HepG2 (cell line): ENCODE measurements around the gene ZPR1. TPM values are rescaled to one million over a fixed set of nuclear protein-coding genes. Genes with fewer than 3 reads are reported as not detected.

Experiments
- ARNT2 ChIP-seq: sonication (generic); formaldehyde crosslinking; IDR thresholded peaks from 2 replicates; pipeline ENCODE4 v1.8.0; 2022; ENCODE audit warnings: mild to moderate bottlenecking, low read depth, missing genetic modification reagents, moderate library complexity
- CCDC6 ChIP-seq: sonication (generic); formaldehyde crosslinking; IDR thresholded peaks from 2 replicates; pipeline ENCODE4 v1.8.1; 2022; ENCODE audit warnings: mild to moderate bottlenecking, missing genetic modification reagents, moderate library complexity
- DBP ChIP-seq: sonication (generic); formaldehyde crosslinking; IDR thresholded peaks from 2 replicates; pipeline ENCODE4 v1.4.0; 2020; ENCODE audit warnings: missing genetic modification reagents; ENCODE audit errors: not compliant biosample characterization
- HES4 ChIP-seq: sonication (generic); formaldehyde crosslinking; IDR thresholded peaks from 2 replicates; pipeline ENCODE4 v1.9.0; 2021; ENCODE audit warnings: mild to moderate bottlenecking, missing genetic modification reagents, borderline replicate concordance
- HNF4A ChIP-seq: sonication (generic); formaldehyde crosslinking; IDR thresholded peaks from 2 replicates; pipeline ENCODE4 v1.4.0; 2020; ENCODE audit warnings: missing genetic modification reagents
- MTF1 ChIP-seq: sonication (generic); formaldehyde crosslinking; IDR thresholded peaks from 2 replicates; pipeline ENCODE4 v1.5.0; 2020; ENCODE audit warnings: missing genetic modification reagents
- REST ChIP-seq, 2 experiments: IDR thresholded peaks; 2 replicates each; pipeline ENCODE4 v1.6.1; 2011 to 2012; ENCODE audit warnings: low read length in 2 of 2, borderline replicate concordance in 1 of 2, low read depth in 1 of 2, mild to moderate bottlenecking in 1 of 2, moderate library complexity in 1 of 2
- SALL2 ChIP-seq: sonication (generic); formaldehyde crosslinking; IDR thresholded peaks from 2 replicates; pipeline ENCODE4 v1.8.1; 2023; ENCODE audit warnings: mild to moderate bottlenecking, missing genetic modification reagents, inconsistent platforms
- ZFP37 ChIP-seq: sonication (generic); formaldehyde crosslinking; IDR thresholded peaks from 2 replicates; pipeline ENCODE4 v1.4.0; 2020; ENCODE audit warnings: missing genetic modification reagents, borderline replicate concordance
- ZNF431 ChIP-seq: sonication (generic); formaldehyde crosslinking; IDR thresholded peaks from 2 replicates; pipeline ENCODE4 v1.9.0; 2022; ENCODE audit warnings: missing genetic modification reagents, low read depth, mild to moderate bottlenecking, borderline replicate concordance
- ZNF512B ChIP-seq: sonication (generic); formaldehyde crosslinking; IDR thresholded peaks from 2 replicates; pipeline ENCODE4 v1.5.1; 2020; ENCODE audit warnings: missing genetic modification reagents, mild to moderate bottlenecking, borderline replicate concordance
- ZNF674 ChIP-seq: sonication (generic); formaldehyde crosslinking; IDR thresholded peaks from 2 replicates; pipeline ENCODE4 v1.5.0; 2020; ENCODE audit warnings: low read depth, mild to moderate bottlenecking, missing genetic modification reagents
- polyA plus RNA-seq, 8 experiments: library from polyadenylated mRNA; depleted of rRNA in 3 of 8; stranded (reverse) in 7 of 8; unstranded in 1 of 8; fragments of >200 nt; fragmentation: Illumina TruSeq in 4 of 8; extraction: Trizol in 4 of 8; gene quantifications; 2 replicates each; pipeline versions ENCODE4 v1.2.1 to v1.2.3, GENCODE V29; 2011 to 2016; ENCODE audit warnings: low read depth in 4 of 8, missing spikeins in 1 of 8, mixed read lengths in 1 of 8; ENCODE audit not compliant: insufficient read depth in 1 of 8
- total RNA-seq, 5 experiments: library from RNA; depleted of rRNA; stranded (reverse); fragments of >200 nt; fragmentation: Illumina TruSeq; extraction: Trizol; gene quantifications; 2 replicates each; pipeline ENCODE4 v1.2.3, GENCODE V29; 2016; ENCODE audit warnings: low read depth in 1 of 5
- TF ChIP-seq, protein P1 (sequence below): sonication (generic); formaldehyde crosslinking; IDR thresholded peaks from 2 replicates; pipeline ENCODE4 v1.5.0; 2020; ENCODE audit warnings: mild to moderate bottlenecking, missing genetic modification reagents
- TF ChIP-seq, protein P2 (sequence below): sonication (generic); IDR thresholded peaks from 2 replicates; pipeline ENCODE4 v1.6.1; 2016; ENCODE audit warnings: low read depth, borderline replicate concordance

The ZPR1 gene
- total and polyA plus RNA-seq, 2 of the 13 experiments (the other 11 are each of a cell fraction or from before 2014, with no cell fraction given): 40.0 to 79.3 TPM

DNA sequence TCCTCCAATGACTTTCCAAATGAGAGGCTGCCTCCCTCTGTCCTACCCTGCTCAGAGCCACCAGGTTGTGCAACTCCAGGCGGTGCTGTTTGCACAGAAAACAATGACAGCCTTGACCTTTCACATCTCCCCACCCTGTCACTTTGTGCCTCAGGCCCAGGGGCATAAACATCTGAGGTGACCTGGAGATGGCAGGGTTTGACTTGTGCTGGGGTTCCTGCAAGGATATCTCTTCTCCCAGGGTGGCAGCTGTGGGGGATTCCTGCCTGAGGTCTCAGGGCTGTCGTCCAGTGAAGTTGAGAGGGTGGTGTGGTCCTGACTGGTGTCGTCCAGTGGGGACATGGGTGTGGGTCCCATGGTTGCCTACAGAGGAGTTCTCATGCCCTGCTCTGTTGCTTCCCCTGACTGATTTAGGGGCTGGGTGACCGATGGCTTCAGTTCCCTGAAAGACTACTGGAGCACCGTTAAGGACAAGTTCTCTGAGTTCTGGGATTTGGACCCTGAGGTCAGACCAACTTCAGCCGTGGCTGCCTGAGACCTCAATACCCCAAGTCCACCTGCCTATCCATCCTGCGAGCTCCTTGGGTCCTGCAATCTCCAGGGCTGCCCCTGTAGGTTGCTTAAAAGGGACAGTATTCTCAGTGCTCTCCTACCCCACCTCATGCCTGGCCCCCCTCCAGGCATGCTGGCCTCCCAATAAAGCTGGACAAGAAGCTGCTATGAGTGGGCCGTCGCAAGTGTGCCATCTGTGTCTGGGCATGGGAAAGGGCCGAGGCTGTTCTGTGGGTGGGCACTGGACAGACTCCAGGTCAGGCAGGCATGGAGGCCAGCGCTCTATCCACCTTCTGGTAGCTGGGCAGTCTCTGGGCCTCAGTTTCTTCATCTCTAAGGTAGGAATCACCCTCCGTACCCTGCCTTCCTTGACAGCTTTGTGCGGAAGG, 44.8 kb upstream of the ZPR1 start (continued):
- TF ChIP-seq CCDC6 (CRISPR knock-in tag) (peak; percentile 98), MTF1 (no peak), ARNT2 (CRISPR knock-in tag) (peak; percentile 71), ZNF512B (CRISPR knock-in tag) (no peak), ZNF431 (CRISPR knock-in tag) (peak; percentile 70; the same call in 1 of the 2 replicates), DBP (CRISPR knock-in tag) (peak; percentile 85), HES4 (0 out of 2 replicates have a peak, but pooled peaks have one; percentile 36), SALL2 (peak; percentile 74; the same call in 1 of the 2 replicates), REST (IDR thresholded peaks at IDR 0.05; ENCODE audit: borderline replicate concordance in 1 of 2, low read depth in 1 of 2, low read length in 2 of 2) (peak in 1 of 2 experiments; percentile 67; a peak in 2 of 4 replicates), HNF4A (CRISPR knock-in tag) (peak; percentile 99), ZFP37 (CRISPR knock-in tag) (peak; percentile 85; the same call in 1 of the 2 replicates), ZNF674 (CRISPR knock-in tag) (no peak; the same call in 1 of the 2 replicates)
- TF ChIP-seq, protein P1, sequence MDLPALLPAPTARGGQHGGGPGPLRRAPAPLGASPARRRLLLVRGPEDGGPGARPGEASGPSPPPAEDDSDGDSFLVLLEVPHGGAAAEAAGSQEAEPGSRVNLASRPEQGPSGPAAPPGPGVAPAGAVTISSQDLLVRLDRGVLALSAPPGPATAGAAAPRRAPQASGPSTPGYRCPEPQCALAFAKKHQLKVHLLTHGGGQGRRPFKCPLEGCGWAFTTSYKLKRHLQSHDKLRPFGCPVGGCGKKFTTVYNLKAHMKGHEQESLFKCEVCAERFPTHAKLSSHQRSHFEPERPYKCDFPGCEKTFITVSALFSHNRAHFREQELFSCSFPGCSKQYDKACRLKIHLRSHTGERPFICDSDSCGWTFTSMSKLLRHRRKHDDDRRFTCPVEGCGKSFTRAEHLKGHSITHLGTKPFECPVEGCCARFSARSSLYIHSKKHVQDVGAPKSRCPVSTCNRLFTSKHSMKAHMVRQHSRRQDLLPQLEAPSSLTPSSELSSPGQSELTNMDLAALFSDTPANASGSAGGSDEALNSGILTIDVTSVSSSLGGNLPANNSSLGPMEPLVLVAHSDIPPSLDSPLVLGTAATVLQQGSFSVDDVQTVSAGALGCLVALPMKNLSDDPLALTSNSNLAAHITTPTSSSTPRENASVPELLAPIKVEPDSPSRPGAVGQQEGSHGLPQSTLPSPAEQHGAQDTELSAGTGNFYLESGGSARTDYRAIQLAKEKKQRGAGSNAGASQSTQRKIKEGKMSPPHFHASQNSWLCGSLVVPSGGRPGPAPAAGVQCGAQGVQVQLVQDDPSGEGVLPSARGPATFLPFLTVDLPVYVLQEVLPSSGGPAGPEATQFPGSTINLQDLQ (CRISPR knock-in tag): peak; percentile 87
- TF ChIP-seq, protein P2, sequence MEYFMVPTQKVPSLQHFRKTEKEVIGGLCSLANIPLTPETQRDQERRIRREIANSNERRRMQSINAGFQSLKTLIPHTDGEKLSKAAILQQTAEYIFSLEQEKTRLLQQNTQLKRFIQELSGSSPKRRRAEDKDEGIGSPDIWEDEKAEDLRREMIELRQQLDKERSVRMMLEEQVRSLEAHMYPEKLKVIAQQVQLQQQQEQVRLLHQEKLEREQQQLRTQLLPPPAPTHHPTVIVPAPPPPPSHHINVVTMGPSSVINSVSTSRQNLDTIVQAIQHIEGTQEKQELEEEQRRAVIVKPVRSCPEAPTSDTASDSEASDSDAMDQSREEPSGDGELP: peak; percentile 95
